NCI-H2107 treated with DMSO at 0.1 percent for 48 hours (cell line): ENCODE results near the gene EXOG.

Source experiments
- DNase-seq: peaks from one replicate; lab custom pipeline; 2025; ENCODE audit not compliant: unreplicated experiment; lab: John Stamatoyannopoulos, UW

The EXOG gene

GRCh38 chr3:38496131-38496910 lies at the start of gene EXOG:
Gene EXOG (plus strand): TSS chr3:38496340. CDS start chr3:38496368, 28 bp downstream.
- DNase-seq = peak; percentile 56

GRCh38 chr3:38446812-38447211 lies 49.3 kb upstream of the EXOG start:
- no peak for DNase-seq

GRCh38 chr3:38450853-38451252 lies 45.3 kb upstream of the EXOG start:
- DNase-seq = no peak

GRCh38 chr3:38453075-38453912 lies 42.8 kb upstream of the EXOG start, which contains the start of gene ACVR2B:
Gene ACVR2B (plus strand): TSS chr3:38453890. CDS start chr3:38454323, 433 bp downstream.
- no peak for DNase-seq

- DNase-seq = no peak
These were observed 42.3 kb upstream of the EXOG start for GRCh38 chr3:38453913-38454177.

GRCh38 chr3:38454178-38454883 lies 41.8 kb upstream of the EXOG start:
- no peak for DNase-seq

- DNase-seq = peak; percentile 42
These were observed 41.1 kb upstream of the EXOG start for GRCh38 chr3:38454884-38455638.

- no peak for DNase-seq
These were observed 40.3 kb upstream of the EXOG start for GRCh38 chr3:38455639-38456430.

GRCh38 chr3:38457111-38458003 lies 38.8 kb upstream of the EXOG start:
- no peak for DNase-seq

GRCh38 chr3:38458796-38459498 lies 37.2 kb upstream of the EXOG start:
- DNase-seq = no peak

GRCh38 chr3:38459499-38460048 lies 36.6 kb upstream of the EXOG start:
- DNase-seq = no peak

GRCh38 chr3:38460377-38461270 lies 35.5 kb upstream of the EXOG start:
- DNase-seq = no peak

GRCh38 chr3:38465588-38466154 lies 30.5 kb upstream of the EXOG start:
- DNase-seq = no peak

GRCh38 chr3:38468765-38469164 lies 27.4 kb upstream of the EXOG start:
- no peak for DNase-seq

- no peak for DNase-seq
These were observed 26.3 kb upstream of the EXOG start for GRCh38 chr3:38469852-38470251.

GRCh38 chr3:38471260-38471857 lies 24.8 kb upstream of the EXOG start:
- no peak for DNase-seq

- no peak for DNase-seq
These were observed 23.8 kb upstream of the EXOG start for GRCh38 chr3:38472342-38472741.
